C4-2B (cell line): ENCODE measurements around the gene TMEM223.

Experiments
- CTCF ChIP-seq: fragments of 450-650 bp; conservative IDR thresholded peaks from 2 replicates; pipeline ENCODE4 v1.5.1; 2017; ENCODE audit warnings: mild to moderate bottlenecking
- ZFX ChIP-seq: fragments of 450-650 bp; IDR thresholded peaks from 2 replicates; pipeline ENCODE4 v1.6.1; 2017

- TF ChIP-seq CTCF: no peak
- TF ChIP-seq ZFX: peak; percentile 58; the same call in 1 of the 2 replicates
Observed at GRCh38 chr11:62791501-62792201, at the start of gene TMEM223.
